HepG2 (cell line): ENCODE measurements around the gene DOK5. TPM values are rescaled to one million over a fixed set of nuclear protein-coding genes. Genes with fewer than 3 reads are reported as not detected.

Source experiments
- ATAC-seq: fragments of 200-7000 bp; cut with Tn5 transposase; 3 replicates; pipeline ENCODE4 v1.9.1; 2020; ENCODE audit warnings: mild to moderate bottlenecking, moderate library complexity
- BruUV-seq: library from RNA; stranded (reverse); fragments of 400-500 nt; replicated peaks from 2 replicates; lab custom pipeline; 2021; lab: Mats Ljungman, UMichigan
- CTCF ChIA-PET: fragments of 300-600 bp; formaldehyde crosslinking; extraction: SDS; loops from one replicate; lab custom pipeline; 2021; ENCODE audit warnings: low total read pairs, inconsistent platforms, low intra/inter-chr PET ratio; lab: Yijun Ruan, JAX
- POLR2A ChIA-PET: fragments of 350-600 bp; sonication (Branson Sonifier 250); formaldehyde crosslinking; loops from one replicate; lab custom pipeline; 2020; ENCODE audit warnings: antibody characterized with exemption, inconsistent platforms; lab: Yijun Ruan, JAX
- DNase-seq: peaks from one replicate; pipeline ENCODE4 v3.0.0-alpha.2; 2015; ENCODE audit warnings: low spot score
- FAIRE-seq: peaks from 3 replicates; lab custom pipeline; 2011; peaks lifted over from hg19 to GRCh38; lab: Jason Lieb, UNC
- H2AFZ ChIP-seq: one replicate; pipeline ENCODE4 v1.6.1; 2011; ENCODE audit warnings: low read length, inconsistent platforms
- H3K27ac ChIP-seq: fragments of 300-600 bp; 3 replicates; pipeline ENCODE4 v1.8.0; 2011; ENCODE audit warnings: mixed run types, mild to moderate bottlenecking, mixed read lengths, low read length, inconsistent platforms; ENCODE audit not compliant: insufficient read depth; ENCODE audit errors: extremely low read length
- H3K27me3 ChIP-seq, 2 experiments: fragments of 200-600 bp in 1 of 2; 2 replicates in 1 of 2; 3 replicates in 1 of 2; pipeline versions ENCODE4 v1.6.0 to v1.8.0; 2011; ENCODE audit warnings: low read length in 2 of 2, mild to moderate bottlenecking in 2 of 2, moderate library complexity in 2 of 2, inconsistent platforms in 1 of 2; ENCODE audit not compliant: insufficient read depth in 2 of 2, control insufficient read depth in 1 of 2
- H3K36me3 ChIP-seq, 2 experiments: fragments of 200-600 bp in 1 of 2; replicated peaks in 1 of 2; 2 replicates in 1 of 2; 3 replicates in 1 of 2; pipeline versions ENCODE4 v1.5.1 to v1.8.0; 2011; ENCODE audit warnings: low read length in 2 of 2, inconsistent platforms in 1 of 2; ENCODE audit not compliant: insufficient read depth in 2 of 2, control insufficient read depth in 1 of 2
- H3K4me1 ChIP-seq: 2 replicates; pipeline ENCODE4 v1.5.1; 2012; ENCODE audit warnings: low read length, inconsistent platforms; ENCODE audit not compliant: insufficient read depth
- H3K4me2 ChIP-seq: 2 replicates; pipeline ENCODE4 v1.6.0; 2011; ENCODE audit warnings: low read depth, low read length, inconsistent platforms
- H3K4me3 ChIP-seq, 3 experiments: fragments of 200-600 bp in 1 of 3; sonication (generic), shearing (Covaris generic) in 1 of 3; replicated peaks in 1 of 3; 2 replicates each; pipeline ENCODE4 v1.5.1; 2011 to 2016; ENCODE audit warnings: low read length in 3 of 3, inconsistent platforms in 2 of 3, low read depth in 2 of 3, mild to moderate bottlenecking in 2 of 3, control low read depth in 1 of 3, mixed read lengths in 1 of 3; ENCODE audit not compliant: insufficient read depth in 1 of 3
- H3K79me2 ChIP-seq: one replicate; pipeline ENCODE4 v1.6.1; 2011; ENCODE audit warnings: low read length, inconsistent platforms; ENCODE audit not compliant: insufficient read depth
- H3K9ac ChIP-seq: 2 replicates; pipeline ENCODE4 v1.6.0; 2011; ENCODE audit warnings: mild to moderate bottlenecking, low read depth, low read length, inconsistent platforms; ENCODE audit not compliant: insufficient read depth
- H3K9me3 ChIP-seq: 2 replicates; pipeline ENCODE4 v1.5.1; 2012; ENCODE audit warnings: mild to moderate bottlenecking, low read length
- H4K20me1 ChIP-seq: 2 replicates; pipeline ENCODE4 v1.6.0; 2011; ENCODE audit warnings: inconsistent platforms, mild to moderate bottlenecking, low read length, moderate library complexity; ENCODE audit not compliant: insufficient read depth
- ELF1 ChIP-seq: sonication (generic); formaldehyde crosslinking; IDR thresholded peaks from 2 replicates; pipeline ENCODE4 v1.4.0; 2020; ENCODE audit warnings: missing genetic modification reagents
- KAT2B ChIP-seq: fragments of 150-350 bp; IDR thresholded peaks from 2 replicates; pipeline ENCODE4 v1.6.1; 2014; ENCODE audit warnings: low read depth, low read length, borderline replicate concordance
- PHF21A ChIP-seq: sonication (generic); formaldehyde crosslinking; IDR thresholded peaks from 2 replicates; pipeline ENCODE4 v1.5.0; 2020; ENCODE audit warnings: mild to moderate bottlenecking, missing genetic modification reagents
- ZBED4 ChIP-seq: sonication (generic); formaldehyde crosslinking; IDR thresholded peaks from 2 replicates; pipeline ENCODE4 v1.4.0; 2020; ENCODE audit warnings: missing genetic modification reagents, borderline replicate concordance
- ZNF205 ChIP-seq: IDR thresholded peaks from 2 replicates; pipeline ENCODE4 v1.6.1; 2018; ENCODE audit warnings: missing biosample characterization, missing genetic modification reagents
- ZNF530 ChIP-seq: sonication (generic); formaldehyde crosslinking; IDR thresholded peaks from 2 replicates; pipeline ENCODE4 v1.5.0; 2020; ENCODE audit warnings: low read depth, mild to moderate bottlenecking, missing genetic modification reagents
- ZNF879 ChIP-seq: sonication (generic); formaldehyde crosslinking; IDR thresholded peaks from 2 replicates; pipeline ENCODE4 v1.8.1; 2023; ENCODE audit warnings: missing genetic modification reagents
- WGBS: methylation state at CpG from one replicate; pipeline ENCODE4 v1.1.6; 2017; ENCODE audit warnings: low lambda C conversion rate; 5-methylcytosine and 5-hydroxymethylcytosine counted together
- in situ Hi-C: cut with HindIII; loops from 2 replicates; pipeline ENCODE4 v1.10.0; 2017; ENCODE audit warnings: low pct_unique_long_range_greater_than_20kb; ENCODE audit not compliant: extremely low pct_ligation_motif_present
- intact Hi-C: fragments of 100-400 bp; cut with micrococcal nuclease; formaldehyde crosslinking; loops from one replicate; pipeline ENCODE4 v1.10.0; 2022; ENCODE audit not compliant: unreplicated experiment
- polyA plus RNA-seq, 8 experiments: library from polyadenylated mRNA; depleted of rRNA in 3 of 8; stranded (reverse) in 7 of 8; unstranded in 1 of 8; fragments of >200 nt; fragmentation: Illumina TruSeq in 4 of 8; extraction: Trizol in 4 of 8; gene quantifications; 2 replicates each; pipeline versions ENCODE4 v1.2.1 to v1.2.3, GENCODE V29; 2011 to 2016; ENCODE audit warnings: low read depth in 4 of 8, missing spikeins in 1 of 8, mixed read lengths in 1 of 8; ENCODE audit not compliant: insufficient read depth in 1 of 8
- total RNA-seq, 5 experiments: library from RNA; depleted of rRNA; stranded (reverse); fragments of >200 nt; fragmentation: Illumina TruSeq; extraction: Trizol; gene quantifications; 2 replicates each; pipeline ENCODE4 v1.2.3, GENCODE V29; 2016; ENCODE audit warnings: low read depth in 1 of 5
- TF ChIP-seq, protein P1 (sequence below): sonication (generic); formaldehyde crosslinking; IDR thresholded peaks from 2 replicates; pipeline ENCODE4 v1.9.0; 2021; ENCODE audit warnings: missing genetic modification reagents, mild to moderate bottlenecking, borderline replicate concordance

DOK5 gene
- total and polyA plus RNA-seq, 2 of the 13 experiments (the other 11 are each of a cell fraction or from before 2014, with no cell fraction given) = not detected

- H3K79me2 ChIP-seq = no peaks in the 10 kb centered on the region
- H3K27ac ChIP-seq = no peak overlapping the region
- POLR2A ChIA-PET = no interaction called here
- CTCF ChIA-PET = no interaction called here
- peaks cover 0 to 17% of the 10 kb centered on the region in 2 experiments; a peak in 2 of 5 replicates for H3K27me3 ChIP-seq
- H3K36me3 ChIP-seq = no peaks in the 10 kb centered on the region
- no peak overlapping the region for H3K4me3 ChIP-seq
- H3K9ac ChIP-seq = no peak overlapping the region
- DNase-seq = no peak
- TF ChIP-seq, protein P1, sequence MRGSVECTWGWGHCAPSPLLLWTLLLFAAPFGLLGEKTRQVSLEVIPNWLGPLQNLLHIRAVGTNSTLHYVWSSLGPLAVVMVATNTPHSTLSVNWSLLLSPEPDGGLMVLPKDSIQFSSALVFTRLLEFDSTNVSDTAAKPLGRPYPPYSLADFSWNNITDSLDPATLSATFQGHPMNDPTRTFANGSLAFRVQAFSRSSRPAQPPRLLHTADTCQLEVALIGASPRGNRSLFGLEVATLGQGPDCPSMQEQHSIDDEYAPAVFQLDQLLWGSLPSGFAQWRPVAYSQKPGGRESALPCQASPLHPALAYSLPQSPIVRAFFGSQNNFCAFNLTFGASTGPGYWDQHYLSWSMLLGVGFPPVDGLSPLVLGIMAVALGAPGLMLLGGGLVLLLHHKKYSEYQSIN (CRISPR knock-in tag) = no peak
- TF ChIP-seq PHF21A (CRISPR knock-in tag) (no peak), ZBED4 (no peak), ZNF205 (CRISPR knock-in tag) (no peak), ZNF530 (CRISPR knock-in tag) (no peak), ZNF879 (no peak), KAT2B (no peak), ELF1 (CRISPR knock-in tag) (no peak)
- WGBS = 0% methylated on average over 1 of the region's 1 CpG
- in situ Hi-C loops = no loop called here
- intact Hi-C loops = no loop called here
- ATAC-seq = no peak
- FAIRE-seq = no peak
- no peak overlapping the region for H3K4me2 ChIP-seq
- BruUV-seq = no TSS peak
- H3K4me1 ChIP-seq = no peaks in the 10 kb centered on the region
- H2AFZ ChIP-seq = no peak overlapping the region
- H4K20me1 ChIP-seq = no peaks in the 10 kb centered on the region
- H3K9me3 ChIP-seq = no peaks in the 10 kb centered on the region
These were observed 202.9 kb downstream of the DOK5 start for GRCh38 chr20:54678253-54678652.
